NK-92 treated with Interleukin-12 subunit alpha and Interleukin-12 subunit beta, amount 100 ng/mL, for 24 hours (cell line): ENCODE data around the gene CNBD2.
"Not testable (repeated sequence)": the region's sequence is repeated elsewhere in the genome, so short reads cannot be mapped to it uniquely, and the experiment has no call there.

Experiments used
- DNase-seq: peaks from one replicate; lab custom pipeline; 2025; lab: John Stamatoyannopoulos, UW

The CNBD2 gene

DNA sequence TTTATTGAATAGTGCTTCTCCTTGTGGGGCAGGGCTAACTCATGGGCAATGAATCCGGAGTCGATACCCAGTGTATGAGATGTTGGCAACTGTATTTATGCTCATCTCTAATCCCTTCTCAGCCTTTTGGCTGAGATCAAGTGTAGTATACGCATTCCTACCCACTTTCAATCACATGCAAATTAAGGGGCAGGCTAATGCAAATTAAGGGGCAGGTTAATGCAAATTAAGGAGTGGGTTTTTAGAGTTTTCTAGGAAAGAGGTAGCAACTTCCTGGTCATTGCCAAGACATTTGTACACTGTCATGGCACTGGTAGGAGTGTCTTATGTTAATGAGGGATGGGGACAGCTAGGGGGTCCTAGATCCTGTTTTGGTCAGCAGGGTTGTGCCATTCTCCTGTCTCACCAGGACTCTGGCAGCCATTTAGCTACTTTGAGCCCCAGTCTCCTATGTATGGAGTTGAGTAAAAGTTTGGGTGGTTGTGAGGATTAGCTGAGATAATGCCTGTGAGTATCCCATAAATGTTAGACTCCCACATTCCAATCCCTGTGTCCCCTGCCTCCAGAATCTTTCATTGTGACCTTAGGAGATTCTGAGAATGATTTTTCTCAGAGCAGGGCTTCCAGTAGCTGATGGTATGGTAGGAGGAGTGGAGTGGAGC is at the start of gene CNBD2:
TSS of gene CNBD2 (plus strand) at position 612 of the 662 bp plus-strand sequence. CDS start 173 bp downstream, outside the sequence.
- DNase-seq, result no peak

DNA sequence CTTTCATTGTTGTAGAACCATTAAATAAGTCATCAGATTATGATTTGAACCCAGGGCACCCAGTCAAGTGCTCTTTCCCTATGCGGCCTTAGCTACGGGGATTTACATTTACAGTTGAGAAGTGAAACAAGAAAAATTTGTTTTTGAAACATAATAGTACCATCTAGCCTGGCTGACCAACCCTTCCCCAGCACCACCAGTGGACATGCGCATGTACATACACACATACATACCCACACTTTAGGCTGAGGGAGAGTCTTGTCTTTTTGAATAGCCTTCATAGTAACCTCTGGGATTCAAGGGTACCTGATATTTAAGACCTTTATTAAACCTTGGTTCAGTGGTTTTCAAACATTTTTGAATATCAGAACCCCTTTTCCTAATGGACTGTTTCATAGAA is 47.9 kb upstream of the CNBD2 start:
- DNase-seq, result no peak

DNA sequence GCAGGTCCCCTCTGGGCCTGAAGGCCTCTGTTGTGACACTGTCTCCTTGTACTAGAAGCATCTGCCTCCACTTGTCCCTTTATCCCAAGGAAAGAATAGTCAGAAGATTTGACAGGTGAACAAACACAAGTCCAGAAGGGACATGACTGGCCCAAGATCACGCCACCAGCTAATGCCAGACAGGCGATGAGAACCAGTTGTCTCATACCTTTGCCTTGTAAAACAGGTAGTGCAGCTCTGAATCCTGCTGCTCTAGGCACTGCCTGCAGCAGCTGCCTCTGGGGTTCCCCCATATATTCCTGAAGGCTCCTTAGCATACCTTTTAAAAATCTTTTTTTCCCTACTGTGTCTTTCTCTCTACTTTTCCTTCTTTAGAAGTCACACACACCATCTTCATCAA is 39.1 kb upstream of the CNBD2 start:
- no peak for DNase-seq

GRCh38 chr20:35934050-35934449 is 34.3 kb upstream of the CNBD2 start:
- DNase-seq, result no peak

GRCh38 chr20:35939264-35939663 is 29.1 kb upstream of the CNBD2 start:
- no peak for DNase-seq

DNA sequence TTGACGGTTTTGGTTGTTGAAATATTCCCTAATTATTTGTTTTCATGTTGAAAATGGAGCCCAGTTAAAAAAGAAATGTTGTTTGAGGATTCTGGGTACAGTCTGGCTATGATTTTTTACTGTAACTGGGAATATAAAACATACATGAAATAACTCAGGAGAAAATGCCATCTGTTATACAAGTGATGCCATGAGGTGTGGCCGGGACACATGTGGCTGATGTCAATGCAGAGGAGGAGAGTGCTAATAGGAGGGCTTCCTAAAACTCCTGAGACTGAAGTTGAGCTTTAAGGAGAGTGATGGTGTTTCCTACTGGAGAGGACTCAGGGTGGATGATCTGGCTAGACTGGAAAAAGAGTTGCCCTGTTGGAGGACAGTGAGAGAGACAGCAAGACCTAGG is 26.8 kb upstream of the CNBD2 start:
- no peak for DNase-seq

DNA sequence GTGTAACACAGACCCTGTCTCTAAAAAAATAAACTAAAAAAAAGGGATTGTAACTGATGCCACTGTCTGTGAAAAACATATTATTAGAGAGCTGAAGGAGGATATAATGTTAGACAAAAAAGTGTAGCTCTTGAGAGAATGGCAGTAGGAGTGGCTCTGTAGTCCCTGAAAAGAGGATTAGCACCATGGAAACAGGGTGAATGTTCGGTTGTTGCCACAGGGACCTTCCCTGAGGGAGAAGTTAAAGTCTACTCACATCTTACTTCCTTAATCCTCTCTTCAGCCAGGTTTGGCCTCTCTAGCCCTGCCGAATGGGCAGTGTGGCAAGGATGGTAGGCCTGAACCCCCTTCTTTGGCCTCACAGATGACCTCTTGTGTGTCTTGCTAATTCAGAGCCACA is 26.1 kb upstream of the CNBD2 start:
- no peak for DNase-seq

DNA sequence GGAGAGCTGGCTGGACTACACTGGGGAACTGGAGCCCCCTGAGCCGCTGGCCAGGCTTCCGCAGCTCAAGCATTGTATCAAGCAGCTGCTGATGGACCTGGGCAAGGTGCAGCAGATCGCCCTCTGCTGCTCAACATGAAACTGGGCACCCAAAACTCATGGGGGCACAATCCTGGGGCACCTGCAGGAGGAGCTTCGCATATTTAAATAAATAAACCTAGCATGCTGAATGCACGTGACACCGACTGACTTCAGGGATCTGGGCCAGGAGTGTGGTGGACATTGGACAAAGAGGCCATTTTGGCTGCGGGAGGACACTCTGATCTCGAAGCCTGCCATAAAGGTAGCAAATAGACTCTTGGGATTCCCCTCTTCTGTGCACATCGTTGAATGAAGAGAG is 20.9 kb upstream of the CNBD2 start:
- DNase-seq, result no peak

- DNase-seq, result no peak
These were observed 20.5 kb upstream of the CNBD2 start for GRCh38 chr20:35947907-35948306.

DNA sequence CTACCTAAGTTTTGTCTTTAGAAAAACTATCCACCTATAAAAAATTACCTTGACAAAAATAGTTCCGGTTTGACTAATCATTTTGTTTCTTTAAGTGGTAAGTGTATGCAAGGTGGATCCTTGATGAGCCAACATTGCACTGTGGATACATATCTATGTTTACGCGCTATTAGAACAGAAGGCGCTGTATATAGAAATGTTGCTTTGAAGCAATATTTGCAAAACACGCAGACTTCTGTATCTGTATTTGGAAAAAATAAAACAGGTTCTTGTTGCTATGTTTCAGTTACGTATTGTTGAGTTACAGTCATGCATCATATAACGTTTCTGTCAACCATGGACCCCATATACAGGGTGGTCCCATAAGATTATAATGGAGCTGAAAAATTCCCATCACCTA is 18.3 kb upstream of the CNBD2 start:
- DNase-seq, result no peak

DNA sequence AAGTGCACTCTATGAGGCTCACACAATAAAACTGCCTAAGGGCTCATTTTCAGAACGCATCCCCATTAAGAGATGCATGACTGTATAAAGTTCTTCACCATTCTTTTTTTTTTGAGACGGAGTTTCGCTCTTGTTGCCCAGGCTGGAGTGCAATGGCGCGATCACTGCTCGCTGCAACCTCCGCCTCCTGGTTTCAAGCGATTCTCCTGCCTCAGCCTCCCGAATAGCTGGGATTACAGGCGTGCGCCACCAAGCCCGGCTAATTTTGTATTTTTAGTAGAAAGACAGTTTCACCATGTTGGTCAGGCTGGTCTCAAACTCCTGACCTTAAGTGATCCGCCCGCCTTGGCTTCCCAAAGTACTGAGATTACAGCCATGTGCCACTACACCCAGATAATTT is 16.3 kb upstream of the CNBD2 start:
- not testable (repeated sequence) for DNase-seq

GRCh38 chr20:35952480-35953386 is 15.7 kb upstream of the CNBD2 start:
- DNase-seq, result no peak

DNA sequence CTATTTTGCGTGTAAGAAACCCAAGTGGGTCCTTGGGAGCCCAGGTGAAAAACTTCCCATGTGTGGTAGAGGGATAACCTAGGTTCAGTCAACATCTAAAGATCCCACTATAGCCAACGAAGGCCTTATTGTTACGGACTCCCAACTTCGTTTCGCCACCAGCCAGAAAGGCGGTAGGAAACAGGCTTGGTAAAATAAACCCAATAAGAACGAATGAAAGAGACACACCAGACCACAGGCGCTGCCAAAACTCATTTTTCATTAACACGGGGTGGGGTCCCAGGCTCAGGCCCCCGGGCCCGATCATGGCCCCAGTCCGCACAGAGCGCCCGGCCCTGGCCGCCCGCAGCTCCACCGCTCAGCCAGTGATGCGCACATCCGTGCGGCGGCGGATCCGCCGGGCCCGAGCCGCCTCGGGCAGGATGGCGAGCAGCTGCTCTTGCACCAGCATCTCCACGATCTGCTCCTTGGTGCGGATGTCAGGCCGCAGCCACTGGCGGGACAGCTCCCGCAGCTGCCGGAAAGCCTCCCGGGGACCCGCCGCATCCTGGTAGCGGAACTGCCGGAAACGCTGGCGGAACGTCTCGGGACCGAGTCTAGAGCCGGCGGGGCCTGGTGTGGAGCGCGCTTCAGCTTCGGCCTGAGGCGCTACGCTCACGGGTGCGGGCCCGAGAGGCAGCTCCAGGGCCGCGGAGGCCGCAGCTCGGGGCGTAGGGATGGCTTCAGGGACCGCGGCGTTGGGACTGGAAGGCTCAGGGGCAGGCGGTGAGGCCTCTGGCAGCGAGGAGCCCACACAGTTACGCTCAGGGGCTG is 14.8 kb upstream of the CNBD2 start:
- peak; percentile 68 for DNase-seq

- DNase-seq, result peak; percentile 98
These were observed 14.0 kb upstream of the CNBD2 start, which contains the start of gene SCAND1 for GRCh38 chr20:35954200-35954906. Gene SCAND1, minus strand, starts transcription at chr20:35954502. Its CDS starts 218 bp downstream, at chr20:35954284.

DNA sequence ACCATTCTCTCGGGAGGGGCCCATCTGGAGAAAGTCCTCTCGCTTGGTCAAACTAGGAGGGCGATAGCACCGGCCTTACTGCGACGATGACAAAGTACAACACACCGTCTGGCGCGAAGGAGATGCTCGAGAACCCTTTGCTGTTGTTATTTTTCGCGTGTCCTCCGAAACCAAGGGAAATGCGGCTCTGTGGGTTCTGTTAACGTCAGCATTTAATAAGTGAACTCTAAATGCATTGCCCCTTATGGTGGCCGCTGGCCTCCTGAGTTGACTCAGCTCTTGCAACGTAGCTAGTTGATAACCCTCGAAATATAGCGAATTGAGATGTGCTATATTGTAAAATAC is 13.5 kb upstream of the CNBD2 start:
- no peak for DNase-seq

DNA sequence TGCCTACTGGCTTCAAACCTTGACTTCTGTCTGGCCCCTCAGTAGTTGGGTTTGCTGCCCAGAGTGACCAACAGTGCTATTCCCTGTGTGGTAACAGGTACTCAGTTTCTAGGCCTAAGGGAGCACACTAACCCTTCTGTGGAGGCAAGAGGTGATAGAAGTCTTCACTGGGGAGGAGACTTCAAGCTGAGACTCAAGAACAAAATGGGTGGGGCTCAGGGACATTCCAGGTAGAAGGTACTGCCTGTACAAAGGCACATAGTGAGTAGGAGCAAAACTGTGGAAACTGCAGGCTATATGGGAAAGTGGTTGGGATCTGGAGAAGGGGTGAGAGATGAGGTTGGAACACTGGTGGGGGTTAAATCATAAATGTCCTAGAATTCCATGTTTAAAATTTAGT is 11.8 kb upstream of the CNBD2 start:
- DNase-seq, result no peak

DNA sequence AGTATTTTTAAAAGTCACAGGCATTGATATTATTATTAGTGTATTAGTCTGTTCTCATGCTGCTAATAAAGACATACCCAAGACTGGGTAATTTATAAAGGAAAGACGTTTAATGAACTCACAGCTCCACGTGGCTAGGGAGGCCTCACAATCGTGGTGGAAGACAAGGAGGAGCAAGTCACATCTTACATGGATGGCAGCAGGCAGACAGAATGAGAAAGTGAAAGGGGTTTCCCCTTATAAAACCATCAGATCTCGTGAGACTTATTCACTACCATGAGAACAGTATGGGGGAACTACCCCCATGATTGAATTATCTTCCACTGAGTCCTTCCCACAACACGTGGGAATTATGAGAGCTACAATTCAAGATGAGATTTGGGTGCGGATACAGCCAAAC is 9.1 kb upstream of the CNBD2 start:
- DNase-seq, result not testable (repeated sequence)

GRCh38 chr20:35963878-35964277 is 4.5 kb upstream of the CNBD2 start:
- no peak for DNase-seq

DNA sequence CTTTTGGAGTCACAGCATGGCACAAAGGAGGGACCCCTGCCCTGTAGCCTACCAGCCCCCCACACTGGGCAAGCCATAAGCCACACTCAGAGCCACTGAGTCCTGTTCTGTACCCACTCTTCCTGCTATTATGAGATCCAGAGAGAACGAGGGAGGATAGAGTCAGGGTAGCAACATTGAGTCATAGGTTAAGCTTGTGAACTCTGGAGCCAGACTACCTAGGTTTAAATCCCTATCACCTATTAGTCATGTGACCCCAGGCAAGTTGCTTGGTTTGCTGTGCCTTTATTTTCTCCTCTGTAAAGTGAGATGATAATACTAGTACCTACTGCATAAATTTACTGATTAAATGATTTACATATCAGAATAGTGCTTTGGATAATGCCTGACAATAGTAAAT is 540 bp downstream of the CNBD2 start:
- no peak for DNase-seq

DNA sequence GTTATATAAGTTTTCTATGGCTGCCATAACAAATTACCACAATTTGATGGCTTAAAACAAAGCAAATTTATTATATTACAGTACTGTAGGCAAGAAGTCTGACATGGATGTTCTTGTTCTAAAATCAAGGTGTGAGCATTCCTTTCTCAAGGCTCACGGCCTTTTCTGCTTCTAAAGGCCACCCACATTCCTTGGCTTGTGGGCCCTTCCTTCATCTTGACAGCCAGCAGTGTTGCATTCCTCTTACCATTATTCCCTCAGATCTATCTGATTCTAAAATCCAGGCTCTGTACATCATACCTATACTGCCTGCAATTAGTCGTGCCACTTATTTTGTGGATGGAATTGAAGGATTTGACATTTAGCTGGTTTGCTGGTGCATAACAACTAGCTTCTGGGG is 3.6 kb downstream of the CNBD2 start:
- no peak for DNase-seq

DNA sequence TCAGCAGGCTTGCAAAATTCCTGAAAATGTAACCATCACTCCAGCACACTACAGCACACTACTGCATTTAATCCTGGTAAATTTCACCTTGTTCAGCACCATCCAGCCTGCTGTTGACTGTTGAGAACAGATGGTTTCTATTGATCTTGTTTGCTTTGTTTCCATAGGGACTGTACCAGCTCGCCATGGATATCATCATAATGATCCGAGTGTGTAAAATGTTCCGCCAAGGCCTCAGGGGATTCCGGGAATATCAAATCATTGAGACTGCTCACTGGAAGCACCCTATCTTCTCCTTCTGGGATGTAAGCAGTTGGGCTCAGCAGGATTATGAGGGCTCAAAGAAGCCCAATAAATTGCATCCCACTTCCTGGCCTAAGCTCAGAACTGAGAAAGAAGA is 4.1 kb downstream of the CNBD2 start:
- no peak for DNase-seq

GRCh38 chr20:35974256-35974655 is 5.9 kb downstream of the CNBD2 start:
- DNase-seq, result no peak
